OCI-LY7 (cell line): ENCODE measurements around the gene RNF220. TPM values are rescaled to one million over a fixed set of nuclear protein-coding genes. Genes with fewer than 3 reads are reported as not detected.

ENCODE experiments used
- BruUV-seq: library from RNA; stranded (reverse); fragments of 400-500 nt; replicated peaks from 2 replicates; lab custom pipeline; 2021; lab: Mats Ljungman, UMichigan
- CTCF ChIA-PET: fragments of 300-600 bp; sonication (Branson Sonifier 250); formaldehyde crosslinking; loops from one replicate; lab custom pipeline; 2022; ENCODE audit warnings: antibody characterized with exemption; ENCODE audit not compliant: unreplicated experiment; lab: Charles Lee
- POLR2A ChIA-PET: fragments of 300-600 bp; sonication (Branson Sonifier 250); formaldehyde crosslinking; loops from one replicate; lab custom pipeline; 2022; ENCODE audit warnings: antibody characterized with exemption; lab: Charles Lee
- DNase-seq: peaks from one replicate; pipeline ENCODE4 v3.0.0-alpha.2; 2015; ENCODE audit warnings: low spot score
- H2AFZ ChIP-seq: fragments of 200-600 bp; sonication (generic), shearing (Covaris generic); 2 replicates; pipeline ENCODE4 v1.6.1; 2014; ENCODE audit warnings: mild to moderate bottlenecking, antibody characterized with exemption, low read length, moderate library complexity
- H3K27ac ChIP-seq: fragments of 200-600 bp; sonication (generic); 2 replicates; pipeline ENCODE4 v1.5.1; 2014; ENCODE audit warnings: mixed run types, low read depth, mild to moderate bottlenecking, moderate library complexity, low read length, inconsistent platforms; ENCODE audit not compliant: poor library complexity, severe bottlenecking
- H3K36me3 ChIP-seq: fragments of 200-600 bp; sonication (generic); 2 replicates; pipeline ENCODE4 v1.6.1; 2014; ENCODE audit warnings: mild to moderate bottlenecking, antibody characterized with exemption, low read length, moderate library complexity, mixed read lengths; ENCODE audit not compliant: insufficient read depth
- H3K4me1 ChIP-seq: fragments of 200-600 bp; sonication (generic); 2 replicates; pipeline ENCODE4 v1.5.1; 2014; ENCODE audit warnings: mild to moderate bottlenecking, low read length; ENCODE audit not compliant: insufficient read depth, poor library complexity, severe bottlenecking
- H3K4me2 ChIP-seq: fragments of 200-600 bp; sonication (generic); 2 replicates; pipeline ENCODE4 v1.6.1; 2014; ENCODE audit warnings: mild to moderate bottlenecking, low read length
- H3K4me3 ChIP-seq: fragments of 200-600 bp; sonication (generic); 2 replicates; pipeline ENCODE4 v1.5.1; 2014; ENCODE audit warnings: mild to moderate bottlenecking, low read depth, low read length; ENCODE audit not compliant: poor library complexity, severe bottlenecking
- H3K79me2 ChIP-seq: fragments of 200-600 bp; sonication (generic); 2 replicates; pipeline ENCODE4 v1.6.1; 2016; ENCODE audit warnings: low read depth, mild to moderate bottlenecking, low read length, moderate library complexity, mixed read lengths; ENCODE audit not compliant: insufficient read depth
- H3K9me2 ChIP-seq: fragments of 200-600 bp; sonication (generic); 2 replicates; pipeline ENCODE4 v1.6.1; 2016; ENCODE audit warnings: mild to moderate bottlenecking, low read length, mixed read lengths; ENCODE audit not compliant: insufficient read depth
- H3K9me3 ChIP-seq: fragments of 200-600 bp; sonication (generic); 2 replicates; pipeline ENCODE4 v1.6.1; 2014; ENCODE audit warnings: mild to moderate bottlenecking, mixed run types, low read length, mixed read lengths
- H4K20me1 ChIP-seq: fragments of 200-600 bp; sonication (generic); 2 replicates; pipeline ENCODE4 v1.6.1; 2014; ENCODE audit warnings: mild to moderate bottlenecking, antibody characterized with exemption, low read length, moderate library complexity, mixed read lengths; ENCODE audit not compliant: insufficient read depth
- EZH2phosphoT487 ChIP-seq: fragments of 200-600 bp; sonication (generic); IDR thresholded peaks from 2 replicates; pipeline ENCODE4 v1.6.1; 2018; ENCODE audit warnings: low read depth, borderline replicate concordance, mild to moderate bottlenecking, mixed run types, antibody characterized with exemption, low read length, moderate library complexity, mixed read lengths
- intact Hi-C: fragments of 100-400 bp; cut with micrococcal nuclease; formaldehyde crosslinking; loops from one replicate; pipeline ENCODE4 v1.10.0; 2022; ENCODE audit not compliant: unreplicated experiment
- total RNA-seq, 2 experiments: library from RNA; depleted of rRNA in 1 of 2; stranded (reverse); fragments of >200 nt in 1 of 2; shearing (Covaris generic) in 1 of 2; gene quantifications; 2 replicates each; pipeline ENCODE4 v1.2.3, GENCODE V29; 2014 to 2022
- TF ChIP-seq, protein P1 (sequence below): fragments of 200-600 bp; sonication (generic); conservative IDR thresholded peaks from 2 replicates; pipeline ENCODE4 v1.5.1; 2014; ENCODE audit warnings: mild to moderate bottlenecking, antibody characterized with exemption, low read length, moderate library complexity, mixed read lengths

RNF220 gene
- total RNA-seq, 2 experiments from 2014 or later, result 82.3 to 85.5 TPM

GRCh38 chr1:44425341-44426082, 20.5 kb downstream of the RNF220 start:
- no peaks in the 10 kb centered on the region for H3K9me3 ChIP-seq
- ChIA-PET POLR2A (interaction anchor here (0.6 kb wide), 1 partner anchor 113 kb away, joined by 5 read pairs; no protein-coding TSS in a partner anchor), CTCF (no interaction called here)
- TF ChIP-seq, protein P1, sequence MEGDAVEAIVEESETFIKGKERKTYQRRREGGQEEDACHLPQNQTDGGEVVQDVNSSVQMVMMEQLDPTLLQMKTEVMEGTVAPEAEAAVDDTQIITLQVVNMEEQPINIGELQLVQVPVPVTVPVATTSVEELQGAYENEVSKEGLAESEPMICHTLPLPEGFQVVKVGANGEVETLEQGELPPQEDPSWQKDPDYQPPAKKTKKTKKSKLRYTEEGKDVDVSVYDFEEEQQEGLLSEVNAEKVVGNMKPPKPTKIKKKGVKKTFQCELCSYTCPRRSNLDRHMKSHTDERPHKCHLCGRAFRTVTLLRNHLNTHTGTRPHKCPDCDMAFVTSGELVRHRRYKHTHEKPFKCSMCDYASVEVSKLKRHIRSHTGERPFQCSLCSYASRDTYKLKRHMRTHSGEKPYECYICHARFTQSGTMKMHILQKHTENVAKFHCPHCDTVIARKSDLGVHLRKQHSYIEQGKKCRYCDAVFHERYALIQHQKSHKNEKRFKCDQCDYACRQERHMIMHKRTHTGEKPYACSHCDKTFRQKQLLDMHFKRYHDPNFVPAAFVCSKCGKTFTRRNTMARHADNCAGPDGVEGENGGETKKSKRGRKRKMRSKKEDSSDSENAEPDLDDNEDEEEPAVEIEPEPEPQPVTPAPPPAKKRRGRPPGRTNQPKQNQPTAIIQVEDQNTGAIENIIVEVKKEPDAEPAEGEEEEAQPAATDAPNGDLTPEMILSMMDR, result no peak
- TF ChIP-seq EZH2phosphoT487, result no peak
- H3K4me3 ChIP-seq, result no peak overlapping the region
- no peak overlapping the region for H3K4me2 ChIP-seq
- H3K27ac ChIP-seq, result no peak overlapping the region
- BruUV-seq, result no TSS peak
- no peak for DNase-seq
- H3K9me2 ChIP-seq, result no peaks in the 10 kb centered on the region
- no peak overlapping the region for H2AFZ ChIP-seq
- H3K36me3 ChIP-seq, result no peaks in the 10 kb centered on the region
- intact Hi-C loops, result no loop called here
- H3K79me2 ChIP-seq, result no peaks in the 10 kb centered on the region
- no peaks in the 10 kb centered on the region; the same call in 1 of the 2 replicates for H4K20me1 ChIP-seq
- H3K4me1 ChIP-seq, result no peaks in the 10 kb centered on the region

GRCh38 chr1:44431861-44432260, 26.8 kb downstream of the RNF220 start:
- DNase-seq, result no peak
- TF ChIP-seq EZH2phosphoT487, result no peak
- TF ChIP-seq, protein P1, result no peak
- no peak overlapping the region for H3K4me3 ChIP-seq
- H4K20me1 ChIP-seq, result no peaks in the 10 kb centered on the region
- intact Hi-C loops, result no loop called here
- no peaks in the 10 kb centered on the region for H3K9me2 ChIP-seq
- no peaks in the 10 kb centered on the region for H3K36me3 ChIP-seq
- no peak overlapping the region for H3K27ac ChIP-seq
- H2AFZ ChIP-seq, result no peak overlapping the region
- POLR2A ChIA-PET, result no interaction called here
- H3K4me1 ChIP-seq, result no peaks in the 10 kb centered on the region
- CTCF ChIA-PET, result no interaction called here
- H3K79me2 ChIP-seq, result no peaks in the 10 kb centered on the region
- H3K4me2 ChIP-seq, result no peak overlapping the region
- BruUV-seq, result no TSS peak
- H3K9me3 ChIP-seq, result no peaks in the 10 kb centered on the region

DNA sequence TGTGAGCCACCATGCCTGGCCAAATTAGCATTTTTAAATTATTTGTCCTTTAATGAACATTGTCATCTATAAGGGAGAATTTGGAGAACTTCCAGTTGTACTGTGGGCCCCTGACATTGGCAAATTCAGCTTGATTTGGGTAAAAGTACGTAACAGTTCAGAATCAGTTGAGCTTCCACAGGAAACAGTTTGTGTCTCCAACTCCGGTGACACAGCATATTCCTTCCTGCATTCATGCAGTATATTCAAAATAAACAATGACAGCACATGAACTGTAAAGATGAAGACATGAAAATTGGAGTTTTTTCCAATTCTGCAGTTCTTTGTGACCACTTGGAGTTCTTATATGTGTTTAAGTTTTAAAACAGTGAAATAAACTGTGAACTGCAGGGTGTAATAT, 28.2 kb downstream of the RNF220 start:
- POLR2A ChIA-PET, result no interaction called here
- Histone ChIP-seq H3K79me2 (no peaks in the 10 kb centered on the region), H2AFZ (no peak overlapping the region), H3K4me3 (no peak overlapping the region), H3K4me2 (no peak overlapping the region), H3K9me2 (no peaks in the 10 kb centered on the region), H3K9me3 (no peaks in the 10 kb centered on the region), H3K4me1 (no peaks in the 10 kb centered on the region), H3K27ac (no peak overlapping the region), H3K36me3 (no peaks in the 10 kb centered on the region), H4K20me1 (no peaks in the 10 kb centered on the region)
- BruUV-seq, result no TSS peak
- intact Hi-C loops, result no loop called here
- CTCF ChIA-PET, result no interaction called here
- no peak for TF ChIP-seq EZH2phosphoT487
- TF ChIP-seq, protein P1, result no peak
- no peak for DNase-seq
